ENCODE results near the gene POLR2B.

DNA sequence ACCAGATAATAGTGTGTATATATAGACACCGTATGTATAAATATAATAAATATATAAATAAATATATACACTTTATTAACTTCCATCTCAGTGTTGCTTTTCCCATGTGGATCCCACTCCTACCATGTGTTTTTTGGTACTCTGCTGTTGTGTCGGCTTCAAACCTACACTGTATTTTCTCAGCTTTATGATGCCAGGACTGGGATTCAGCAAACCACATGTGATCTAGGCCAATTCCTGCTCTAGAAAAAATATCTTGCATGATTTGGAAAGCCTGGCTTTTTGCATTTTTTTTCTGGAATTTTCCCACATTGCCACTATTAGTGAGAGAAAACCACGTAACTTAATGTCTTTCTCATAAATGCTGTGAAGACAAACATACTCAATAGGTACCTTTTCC, 55.8 kb downstream of the POLR2B start:
- TF ChIP-seq FOXJ3 (CRISPR knock-in tag; IDR thresholded peaks at IDR 0.05; ENCODE audit: borderline replicate concordance) (no peak), NR3C1 (CRISPR knock-in tag; conservative IDR thresholded peaks at IDR 0.05; ENCODE audit: low read depth) (no peak), GABPB1 (CRISPR knock-in tag; IDR thresholded peaks at IDR 0.05) (no peak), ZNF121 (CRISPR knock-in tag; IDR thresholded peaks at IDR 0.05) (no peak)
- TF ChIP-seq, protein P1, sequence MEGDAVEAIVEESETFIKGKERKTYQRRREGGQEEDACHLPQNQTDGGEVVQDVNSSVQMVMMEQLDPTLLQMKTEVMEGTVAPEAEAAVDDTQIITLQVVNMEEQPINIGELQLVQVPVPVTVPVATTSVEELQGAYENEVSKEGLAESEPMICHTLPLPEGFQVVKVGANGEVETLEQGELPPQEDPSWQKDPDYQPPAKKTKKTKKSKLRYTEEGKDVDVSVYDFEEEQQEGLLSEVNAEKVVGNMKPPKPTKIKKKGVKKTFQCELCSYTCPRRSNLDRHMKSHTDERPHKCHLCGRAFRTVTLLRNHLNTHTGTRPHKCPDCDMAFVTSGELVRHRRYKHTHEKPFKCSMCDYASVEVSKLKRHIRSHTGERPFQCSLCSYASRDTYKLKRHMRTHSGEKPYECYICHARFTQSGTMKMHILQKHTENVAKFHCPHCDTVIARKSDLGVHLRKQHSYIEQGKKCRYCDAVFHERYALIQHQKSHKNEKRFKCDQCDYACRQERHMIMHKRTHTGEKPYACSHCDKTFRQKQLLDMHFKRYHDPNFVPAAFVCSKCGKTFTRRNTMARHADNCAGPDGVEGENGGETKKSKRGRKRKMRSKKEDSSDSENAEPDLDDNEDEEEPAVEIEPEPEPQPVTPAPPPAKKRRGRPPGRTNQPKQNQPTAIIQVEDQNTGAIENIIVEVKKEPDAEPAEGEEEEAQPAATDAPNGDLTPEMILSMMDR (IDR thresholded peaks at IDR 0.05), result no peak
- TF ChIP-seq, protein P2, sequence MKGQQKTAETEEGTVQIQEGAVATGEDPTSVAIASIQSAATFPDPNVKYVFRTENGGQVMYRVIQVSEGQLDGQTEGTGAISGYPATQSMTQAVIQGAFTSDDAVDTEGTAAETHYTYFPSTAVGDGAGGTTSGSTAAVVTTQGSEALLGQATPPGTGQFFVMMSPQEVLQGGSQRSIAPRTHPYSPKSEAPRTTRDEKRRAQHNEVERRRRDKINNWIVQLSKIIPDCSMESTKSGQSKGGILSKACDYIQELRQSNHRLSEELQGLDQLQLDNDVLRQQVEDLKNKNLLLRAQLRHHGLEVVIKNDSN (CRISPR knock-in tag; IDR thresholded peaks at IDR 0.05), result no peak
- TF ChIP-seq, protein P3, sequence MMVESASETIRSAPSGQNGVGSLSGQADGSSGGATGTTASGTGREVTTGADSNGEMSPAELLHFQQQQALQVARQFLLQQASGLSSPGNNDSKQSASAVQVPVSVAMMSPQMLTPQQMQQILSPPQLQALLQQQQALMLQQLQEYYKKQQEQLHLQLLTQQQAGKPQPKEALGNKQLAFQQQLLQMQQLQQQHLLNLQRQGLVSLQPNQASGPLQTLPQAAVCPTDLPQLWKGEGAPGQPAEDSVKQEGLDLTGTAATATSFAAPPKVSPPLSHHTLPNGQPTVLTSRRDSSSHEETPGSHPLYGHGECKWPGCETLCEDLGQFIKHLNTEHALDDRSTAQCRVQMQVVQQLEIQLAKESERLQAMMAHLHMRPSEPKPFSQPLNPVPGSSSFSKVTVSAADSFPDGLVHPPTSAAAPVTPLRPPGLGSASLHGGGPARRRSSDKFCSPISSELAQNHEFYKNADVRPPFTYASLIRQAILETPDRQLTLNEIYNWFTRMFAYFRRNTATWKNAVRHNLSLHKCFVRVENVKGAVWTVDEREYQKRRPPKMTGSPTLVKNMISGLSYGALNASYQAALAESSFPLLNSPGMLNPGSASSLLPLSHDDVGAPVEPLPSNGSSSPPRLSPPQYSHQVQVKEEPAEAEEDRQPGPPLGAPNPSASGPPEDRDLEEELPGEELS (CRISPR knock-in tag; IDR thresholded peaks at IDR 0.05), result no peak
- TF ChIP-seq, protein P4, sequence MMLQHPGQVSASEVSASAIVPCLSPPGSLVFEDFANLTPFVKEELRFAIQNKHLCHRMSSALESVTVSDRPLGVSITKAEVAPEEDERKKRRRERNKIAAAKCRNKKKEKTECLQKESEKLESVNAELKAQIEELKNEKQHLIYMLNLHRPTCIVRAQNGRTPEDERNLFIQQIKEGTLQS (CRISPR knock-in tag; conservative IDR thresholded peaks at IDR 0.05), result no peak
